Measurements from ENCODE around the gene TPRG1.

DNA sequence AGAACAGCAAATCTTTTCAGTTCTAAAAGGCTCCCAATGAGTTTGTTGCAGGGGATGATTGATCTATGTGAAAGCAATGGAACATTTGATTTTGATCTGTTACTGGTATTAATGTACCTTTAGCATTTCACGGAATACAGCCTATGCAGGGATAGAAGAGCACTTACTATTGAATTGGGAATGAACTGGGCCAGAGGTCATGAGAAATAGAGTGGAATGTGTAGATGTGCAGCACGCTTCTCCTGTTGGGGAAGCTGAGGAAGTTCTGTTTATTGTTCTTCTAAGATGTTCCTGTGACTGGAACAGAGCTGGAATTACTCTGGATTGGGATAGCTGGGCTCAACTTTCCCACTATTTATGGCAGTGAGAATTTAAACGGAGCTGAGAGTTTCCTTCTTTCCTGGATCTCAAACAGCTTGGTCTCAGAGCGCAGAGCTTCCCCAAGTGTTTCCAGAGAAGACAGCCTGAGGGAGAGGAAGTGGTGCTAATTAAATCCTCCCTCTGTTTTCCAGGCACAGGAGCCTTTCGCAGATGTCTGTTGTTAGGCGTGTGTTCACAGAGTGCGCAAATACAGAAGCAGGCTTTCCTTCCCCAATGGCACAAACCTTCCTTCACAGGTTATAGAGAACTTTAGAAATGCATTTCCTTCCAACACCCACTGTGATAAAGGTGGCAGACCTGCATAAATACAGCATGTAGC, 32.5 kb downstream of the TPRG1 start:
- TF ChIP-seq, protein P1, sequence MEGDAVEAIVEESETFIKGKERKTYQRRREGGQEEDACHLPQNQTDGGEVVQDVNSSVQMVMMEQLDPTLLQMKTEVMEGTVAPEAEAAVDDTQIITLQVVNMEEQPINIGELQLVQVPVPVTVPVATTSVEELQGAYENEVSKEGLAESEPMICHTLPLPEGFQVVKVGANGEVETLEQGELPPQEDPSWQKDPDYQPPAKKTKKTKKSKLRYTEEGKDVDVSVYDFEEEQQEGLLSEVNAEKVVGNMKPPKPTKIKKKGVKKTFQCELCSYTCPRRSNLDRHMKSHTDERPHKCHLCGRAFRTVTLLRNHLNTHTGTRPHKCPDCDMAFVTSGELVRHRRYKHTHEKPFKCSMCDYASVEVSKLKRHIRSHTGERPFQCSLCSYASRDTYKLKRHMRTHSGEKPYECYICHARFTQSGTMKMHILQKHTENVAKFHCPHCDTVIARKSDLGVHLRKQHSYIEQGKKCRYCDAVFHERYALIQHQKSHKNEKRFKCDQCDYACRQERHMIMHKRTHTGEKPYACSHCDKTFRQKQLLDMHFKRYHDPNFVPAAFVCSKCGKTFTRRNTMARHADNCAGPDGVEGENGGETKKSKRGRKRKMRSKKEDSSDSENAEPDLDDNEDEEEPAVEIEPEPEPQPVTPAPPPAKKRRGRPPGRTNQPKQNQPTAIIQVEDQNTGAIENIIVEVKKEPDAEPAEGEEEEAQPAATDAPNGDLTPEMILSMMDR (IDR thresholded peaks at IDR 0.05; ENCODE audit: insufficient read depth, low read length) = no peak
- TF ChIP-seq POLR2AphosphoS5 (IDR thresholded peaks at IDR 0.05; ENCODE audit: low read depth) = no peak
